ENCODE measurements around the gene HES6.

- no peak for TF ChIP-seq CTCF (conservative IDR thresholded peaks at IDR 0.05; ENCODE audit: low read length)
- TF ChIP-seq EZH2phosphoT487 (IDR thresholded peaks at IDR 0.05; ENCODE audit: borderline replicate concordance) = no peak
These were observed 27.5 kb upstream of the HES6 start for GRCh38 chr2:238267341-238267710.

All from Loucy (cell line).